Upper lobe of left lung (tissue), 6 donors: ENCODE data around the gene SMAD6. TPM values are rescaled to one million over a fixed set of nuclear protein-coding genes. Genes with fewer than 3 reads are reported as not detected.

ENCODE experiments used
- ATAC-seq, 2 donors: fragments of 200-7000 bp; cut with Tn5 transposase; one replicate each; pipeline ENCODE4 v1.9.1; 2022; ENCODE audit warnings: mild to moderate bottlenecking in 2 of 2, moderate library complexity in 2 of 2; ENCODE audit not compliant: low FRiP score in 2 of 2
- DNase-seq, 2 donors: peaks; one replicate each; pipeline ENCODE4 v3.0.0-alpha.2; 2019 to 2020
- H3K27ac ChIP-seq, 4 donors: fragments of 200-600 bp; sonication (generic); one replicate each; pipeline ENCODE4 v1.5.1; 2016 to 2019
- H3K27me3 ChIP-seq, 4 donors: fragments of 200-600 bp; sonication (generic); one replicate each; pipeline ENCODE4 v1.5.1; 2017 to 2019
- H3K36me3 ChIP-seq, 4 donors: fragments of 200-600 bp; sonication (generic); one replicate each; pipeline ENCODE4 v1.5.1; 2016 to 2019
- H3K4me1 ChIP-seq, 4 donors: fragments of 200-600 bp; sonication (generic); one replicate each; pipeline ENCODE4 v1.5.1; 2018 to 2019
- H3K4me3 ChIP-seq, 4 donors: fragments of 200-600 bp; sonication (generic); one replicate each; pipeline ENCODE4 v1.5.1; 2017 to 2019; ENCODE audit warnings: mild to moderate bottlenecking in 2 of 4, moderate library complexity in 1 of 4
- H3K9me3 ChIP-seq, 4 donors: fragments of 200-600 bp; sonication (generic); one replicate each; pipeline ENCODE4 v1.5.1; 2018 to 2019
- CTCF ChIP-seq, 6 experiments: fragments of 450-650 bp in 4 of 6; fragments of 200-600 bp in 2 of 6; sonication (generic) in 2 of 6; IDR thresholded peaks; one replicate each; pipeline ENCODE4 v1.5.1; 2016 to 2019; ENCODE audit warnings: antibody characterized with exemption in 6 of 6
- EP300 ChIP-seq, 4 donors: sonication (generic); formaldehyde crosslinking; IDR thresholded peaks; one replicate each; pipeline ENCODE4 v1.5.1; 2017; ENCODE audit warnings: antibody characterized with exemption in 4 of 4, control low read depth in 2 of 4
- POLR2A ChIP-seq, 4 donors: fragments of 450-650 bp; IDR thresholded peaks; one replicate each; pipeline ENCODE4 v1.5.1; 2016 to 2017; ENCODE audit warnings: antibody characterized with exemption in 4 of 4, mild to moderate bottlenecking in 2 of 4
- POLR2AphosphoS5 ChIP-seq, 2 donors: sonication (generic); formaldehyde crosslinking; IDR thresholded peaks; one replicate each; pipeline ENCODE4 v1.5.1; 2017; ENCODE audit warnings: antibody characterized with exemption in 2 of 2
- WGBS, 2 donors: methylation state at CpG; one replicate each; pipeline ENCODE4 v1.1.5; 2017 to 2018; 5-methylcytosine and 5-hydroxymethylcytosine counted together
- total RNA-seq, 6 donors: library from RNA; depleted of rRNA in 4 of 6; stranded (reverse); fragments of >200 nt in 4 of 6; gene quantifications; one replicate each; pipeline versions ENCODE4 v1.1.0 to v1.2.1, GENCODE V29; 2016 to 2021
- donor health status: DM: no; HTN: no; CAD: no; lungs with moderate emphysema.
- donor health status: DM: no; HTN: yes; CAD: no; lungs with severe emphysema.

SMAD6 gene
- total RNA-seq, 6 donors from 2014 or later: 76.6 to 377 (median 102) TPM

GRCh38 chr15:66657185-66658020 lies 44.6 kb upstream of the SMAD6 start:
- peak overlapping the region; percentile 81 to 91 (median 88) for H3K27ac ChIP-seq
- 68 to 79% methylated on average over 9 of the region's 9 CpGs for WGBS, 2 donors
- H3K9me3 ChIP-seq: no peaks in the 10 kb centered on the region
- H3K4me3 ChIP-seq: peak overlapping the region in 1 of 4 donors; percentile 44
- peaks cover 8 to 36% (median 31%) of the 10 kb centered on the region in 4 donors for H3K4me1 ChIP-seq
- TF ChIP-seq EP300 (IDR thresholded peaks at IDR 0.05) (no peak), POLR2AphosphoS5 (IDR thresholded peaks at IDR 0.05) (no peak), CTCF (IDR thresholded peaks at IDR 0.05) (no peak), POLR2A (IDR thresholded peaks at IDR 0.05) (no peak)
- H3K36me3 ChIP-seq: no peaks in the 10 kb centered on the region
- DNase-seq (no peak), ATAC-seq (no peak)
- H3K27me3 ChIP-seq: no peaks in the 10 kb centered on the region

GRCh38 chr15:66658044-66658443 lies 44.0 kb upstream of the SMAD6 start:
- Histone ChIP-seq H3K27me3 (no peaks in the 10 kb centered on the region), H3K9me3 (no peaks in the 10 kb centered on the region), H3K4me3 (no peak overlapping the region), H3K27ac (peak overlapping the region; percentile 81 to 91 (median 88)), H3K36me3 (no peaks in the 10 kb centered on the region), H3K4me1 (peaks cover 8 to 38% (median 34%) of the 10 kb centered on the region in 4 donors)
- ATAC-seq (no peak), DNase-seq (no peak)
- TF ChIP-seq EP300 (IDR thresholded peaks at IDR 0.05): no peak
- no peak for TF ChIP-seq POLR2A (IDR thresholded peaks at IDR 0.05)
- peak in 1 of 2 donors; percentile 1 for TF ChIP-seq POLR2AphosphoS5 (IDR thresholded peaks at IDR 0.05)
- no peak for TF ChIP-seq CTCF (IDR thresholded peaks at IDR 0.05)
- WGBS, 2 donors: 31 to 43% methylated on average over 5 of the region's 5 CpGs

- peaks cover 8 to 38% (median 34%) of the 10 kb centered on the region in 4 donors for H3K4me1 ChIP-seq
- WGBS, 2 donors: 84 to 91% methylated on average over 2 of the region's 2 CpGs
- TF ChIP-seq POLR2AphosphoS5 (IDR thresholded peaks at IDR 0.05): no peak
- no peak for TF ChIP-seq CTCF (IDR thresholded peaks at IDR 0.05)
- TF ChIP-seq EP300 (IDR thresholded peaks at IDR 0.05): no peak
- no peak for TF ChIP-seq POLR2A (IDR thresholded peaks at IDR 0.05)
- H3K9me3 ChIP-seq: no peaks in the 10 kb centered on the region
- H3K36me3 ChIP-seq: no peaks in the 10 kb centered on the region
- peak overlapping the region; percentile 81 to 91 (median 88) for H3K27ac ChIP-seq
- no peak overlapping the region for H3K4me3 ChIP-seq
- ATAC-seq: no peak
- H3K27me3 ChIP-seq: no peaks in the 10 kb centered on the region
- no peak for DNase-seq
These were observed 43.2 kb upstream of the SMAD6 start for GRCh38 chr15:66658855-66659254.

GRCh38 chr15:66659384-66659783 lies 42.7 kb upstream of the SMAD6 start:
- peak overlapping the region; percentile 51 to 91 (median 88) for H3K27ac ChIP-seq
- TF ChIP-seq CTCF (IDR thresholded peaks at IDR 0.05): no peak
- no peak for TF ChIP-seq EP300 (IDR thresholded peaks at IDR 0.05)
- no peak for TF ChIP-seq POLR2A (IDR thresholded peaks at IDR 0.05)
- no peak for TF ChIP-seq POLR2AphosphoS5 (IDR thresholded peaks at IDR 0.05)
- WGBS, 2 donors: 83 to 89% methylated on average over 3 of the region's 3 CpGs

More at GRCh38 chr15:66659384-66659783, 42.7 kb upstream of the SMAD6 start:
- Histone ChIP-seq H3K36me3 (no peaks in the 10 kb centered on the region), H3K9me3 (no peaks in the 10 kb centered on the region), H3K4me3 (no peak overlapping the region), H3K4me1 (peaks cover 7 to 38% (median 30%) of the 10 kb centered on the region in 4 donors), H3K27me3 (no peaks in the 10 kb centered on the region)
- DNase-seq (no peak), ATAC-seq (no peak)
